ENCODE measurements around the gene STX8.

STX8 gene

GRCh38 chr17:9553596-9553995 lies 22.0 kb downstream of the STX8 start:
- no peak for DNase-seq

- DNase-seq, result no peak
Measured at GRCh38 chr17:9553181-9553580, 22.4 kb downstream of the STX8 start.

- DNase-seq, result no peak
Measured at GRCh38 chr17:9549215-9549614, 26.4 kb downstream of the STX8 start.

GRCh38 chr17:9544221-9544620 lies 31.4 kb downstream of the STX8 start:
- no peak for DNase-seq

GRCh38 chr17:9541718-9542117 lies 33.9 kb downstream of the STX8 start:
- no peak for DNase-seq

GRCh38 chr17:9538626-9539025 lies 37.0 kb downstream of the STX8 start:
- DNase-seq, result no peak

GRCh38 chr17:9537177-9537776 lies 38.3 kb downstream of the STX8 start:
- DNase-seq, result no peak

- no peak for DNase-seq
Measured at GRCh38 chr17:9536061-9536460, 39.6 kb downstream of the STX8 start.

- no peak for DNase-seq
Measured at GRCh38 chr17:9533441-9533840, 42.2 kb downstream of the STX8 start.

- no peak for DNase-seq
Measured at GRCh38 chr17:9532715-9533114, 42.9 kb downstream of the STX8 start.

GRCh38 chr17:9531034-9531433 lies 44.6 kb downstream of the STX8 start:
- DNase-seq, result no peak

GRCh38 chr17:9529033-9529700 lies 46.5 kb downstream of the STX8 start:
- DNase-seq, result no peak

- no peak for DNase-seq
Measured at GRCh38 chr17:9527788-9528187, 47.8 kb downstream of the STX8 start.

- DNase-seq, result no peak
Measured at GRCh38 chr17:9522074-9522473, 53.5 kb downstream of the STX8 start.

GRCh38 chr17:9521062-9521461 lies 54.6 kb downstream of the STX8 start:
- DNase-seq, result no peak

GRCh38 chr17:9520649-9521048 lies 55.0 kb downstream of the STX8 start:
- no peak for DNase-seq

GRCh38 chr17:9519583-9520272 lies 55.9 kb downstream of the STX8 start:
- no peak for DNase-seq

GRCh38 chr17:9517396-9517795 lies 58.2 kb downstream of the STX8 start:
- no peak for DNase-seq

GRCh38 chr17:9513266-9513665 lies 62.4 kb downstream of the STX8 start:
- no peak for DNase-seq

- no peak for DNase-seq
Measured at GRCh38 chr17:9512323-9513168, 63.1 kb downstream of the STX8 start.

GRCh38 chr17:9509236-9509816 lies 66.3 kb downstream of the STX8 start:
- no peak for DNase-seq

- no peak for DNase-seq
Measured at GRCh38 chr17:9499041-9499440, 76.6 kb downstream of the STX8 start.

GRCh38 chr17:9498490-9498889 lies 77.1 kb downstream of the STX8 start:
- no peak for DNase-seq
